Osteocyte (in vitro differentiated cells): ENCODE results near the gene POFUT2. TPM values are rescaled to one million over a fixed set of nuclear protein-coding genes. Genes with fewer than 3 reads are reported as not detected.
A peak's percentile ranks its signal among the peaks of the same experiment; 100 is the strongest.

ENCODE experiments used
- DNase-seq: peaks from one replicate; pipeline ENCODE4 v3.0.0; 2021; ENCODE audit warnings: mixed read lengths; ENCODE audit not compliant: unreplicated experiment; ENCODE audit errors: extremely low spot score
- H3K27ac Mint-ChIP-seq: one replicate; pipeline ENCODE4 v1.8.0; 2021; ENCODE audit warnings: mild to moderate bottlenecking, mixed read lengths; ENCODE audit not compliant: unreplicated experiment
- H3K27me3 Mint-ChIP-seq: one replicate; pipeline ENCODE4 v1.8.0; 2021; ENCODE audit warnings: mixed read lengths; ENCODE audit not compliant: unreplicated experiment
- H3K36me3 Mint-ChIP-seq: one replicate; pipeline ENCODE4 v1.8.0; 2021; ENCODE audit warnings: mixed read lengths; ENCODE audit not compliant: unreplicated experiment
- H3K4me1 Mint-ChIP-seq: one replicate; pipeline ENCODE4 v1.8.0; 2021; ENCODE audit warnings: mixed read lengths; ENCODE audit not compliant: unreplicated experiment
- H3K4me3 Mint-ChIP-seq: one replicate; pipeline ENCODE4 v1.8.0; 2021; ENCODE audit warnings: mild to moderate bottlenecking, moderate library complexity, mixed read lengths; ENCODE audit not compliant: unreplicated experiment
- H3K9me3 Mint-ChIP-seq: one replicate; pipeline ENCODE4 v1.8.0; 2021; ENCODE audit warnings: mixed read lengths; ENCODE audit not compliant: unreplicated experiment
- total RNA-seq: library from RNA; stranded (reverse); gene quantifications from 2 replicates; pipeline ENCODE4 v1.2.1, GENCODE V29; 2021
- TF ChIP-seq, protein P1 (sequence below): fragments of 200-600 bp; sonication (generic); IDR thresholded peaks from 2 replicates; pipeline ENCODE4 v1.5.0; 2021; ENCODE audit warnings: antibody characterized with exemption, mild to moderate bottlenecking, moderate library complexity

The POFUT2 gene
- total RNA-seq, 1 donor from 2014 or later: 62.7 TPM

DNA sequence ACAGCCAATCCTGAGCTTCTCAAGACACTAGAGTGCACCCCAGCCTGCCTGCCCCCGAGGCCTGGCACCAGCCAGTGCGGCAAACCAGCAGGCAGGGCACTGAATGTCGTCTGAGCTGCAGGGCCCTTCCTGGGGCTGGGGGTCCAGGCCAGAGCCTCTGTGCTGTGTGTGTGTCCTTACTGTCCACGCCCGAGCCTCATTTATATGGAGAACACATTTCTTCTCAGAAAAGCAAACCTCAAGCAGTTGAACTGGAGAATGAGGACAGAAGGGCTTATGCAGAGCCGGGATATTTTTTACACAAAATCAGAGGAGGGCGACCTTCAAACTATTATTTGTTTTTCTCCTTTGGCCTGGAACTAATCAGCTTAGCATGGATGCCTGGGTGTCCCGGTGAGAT is 52.7 kb downstream of the POFUT2 start:
- Mint-ChIP-seq H3K4me1 (no peaks in the 10 kb centered on the region), H3K9me3 (peaks cover 5% of the 10 kb centered on the region), H3K27me3 (no peaks in the 10 kb centered on the region), H3K36me3 (no peaks in the 10 kb centered on the region), H3K4me3 (no peak overlapping the region), H3K27ac (no peak overlapping the region)
- TF ChIP-seq, protein P1, sequence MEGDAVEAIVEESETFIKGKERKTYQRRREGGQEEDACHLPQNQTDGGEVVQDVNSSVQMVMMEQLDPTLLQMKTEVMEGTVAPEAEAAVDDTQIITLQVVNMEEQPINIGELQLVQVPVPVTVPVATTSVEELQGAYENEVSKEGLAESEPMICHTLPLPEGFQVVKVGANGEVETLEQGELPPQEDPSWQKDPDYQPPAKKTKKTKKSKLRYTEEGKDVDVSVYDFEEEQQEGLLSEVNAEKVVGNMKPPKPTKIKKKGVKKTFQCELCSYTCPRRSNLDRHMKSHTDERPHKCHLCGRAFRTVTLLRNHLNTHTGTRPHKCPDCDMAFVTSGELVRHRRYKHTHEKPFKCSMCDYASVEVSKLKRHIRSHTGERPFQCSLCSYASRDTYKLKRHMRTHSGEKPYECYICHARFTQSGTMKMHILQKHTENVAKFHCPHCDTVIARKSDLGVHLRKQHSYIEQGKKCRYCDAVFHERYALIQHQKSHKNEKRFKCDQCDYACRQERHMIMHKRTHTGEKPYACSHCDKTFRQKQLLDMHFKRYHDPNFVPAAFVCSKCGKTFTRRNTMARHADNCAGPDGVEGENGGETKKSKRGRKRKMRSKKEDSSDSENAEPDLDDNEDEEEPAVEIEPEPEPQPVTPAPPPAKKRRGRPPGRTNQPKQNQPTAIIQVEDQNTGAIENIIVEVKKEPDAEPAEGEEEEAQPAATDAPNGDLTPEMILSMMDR: no peak
- DNase-seq: peak; percentile 73

DNA sequence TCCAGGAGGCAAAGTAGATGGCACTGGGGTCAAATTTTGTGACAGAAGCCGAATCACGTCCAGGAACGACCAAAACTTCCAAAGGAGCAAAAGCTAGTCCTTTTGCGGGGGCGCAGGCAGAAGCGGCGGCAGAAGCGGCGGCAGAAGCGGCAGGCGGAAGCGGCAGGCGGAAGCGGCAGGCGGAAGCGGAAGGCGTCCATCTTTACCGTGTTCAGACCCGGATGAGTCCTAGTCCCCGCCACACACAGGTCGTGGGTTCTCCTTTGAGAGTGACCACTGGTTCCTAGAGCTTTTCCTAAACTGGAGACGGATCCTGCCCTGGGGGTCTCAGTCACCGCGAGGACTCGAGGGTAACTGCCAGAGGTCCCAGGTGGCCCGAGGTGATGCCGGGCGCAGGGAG is 53.6 kb downstream of the POFUT2 start:
- no peaks in the 10 kb centered on the region for H3K27me3 Mint-ChIP-seq
- TF ChIP-seq, protein P1: no peak
- peak; percentile 54 for DNase-seq
- no peak overlapping the region for H3K27ac Mint-ChIP-seq
- H3K4me3 Mint-ChIP-seq: no peak overlapping the region
- H3K9me3 Mint-ChIP-seq: peaks cover 5% of the 10 kb centered on the region
- no peaks in the 10 kb centered on the region for H3K36me3 Mint-ChIP-seq
- H3K4me1 Mint-ChIP-seq: no peaks in the 10 kb centered on the region

DNA sequence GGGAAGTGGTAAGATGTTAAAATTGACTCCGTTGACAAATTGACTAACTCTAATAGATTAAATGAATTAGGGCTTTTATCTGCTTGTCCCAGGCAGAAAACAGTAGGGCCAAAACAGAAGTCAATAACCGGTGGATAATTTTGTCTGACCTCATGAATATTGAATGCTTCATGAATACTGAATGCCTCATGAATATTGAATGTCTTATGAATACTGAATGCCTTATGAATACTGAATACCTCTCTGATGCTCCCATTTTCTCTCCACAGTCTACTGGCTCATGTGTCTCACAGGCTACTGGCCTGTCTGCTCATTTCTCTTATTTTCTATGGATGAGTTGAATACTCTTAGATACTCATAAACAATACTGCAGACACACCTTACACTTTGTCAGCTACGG is 56.0 kb downstream of the POFUT2 start:
- H3K36me3 Mint-ChIP-seq: no peaks in the 10 kb centered on the region
- no peaks in the 10 kb centered on the region for H3K27me3 Mint-ChIP-seq
- no peak for DNase-seq
- TF ChIP-seq, protein P1: no peak
- no peak overlapping the region for H3K4me3 Mint-ChIP-seq
- H3K27ac Mint-ChIP-seq: no peak overlapping the region
- H3K4me1 Mint-ChIP-seq: peaks cover 22% of the 10 kb centered on the region
- no peaks in the 10 kb centered on the region for H3K9me3 Mint-ChIP-seq

DNA sequence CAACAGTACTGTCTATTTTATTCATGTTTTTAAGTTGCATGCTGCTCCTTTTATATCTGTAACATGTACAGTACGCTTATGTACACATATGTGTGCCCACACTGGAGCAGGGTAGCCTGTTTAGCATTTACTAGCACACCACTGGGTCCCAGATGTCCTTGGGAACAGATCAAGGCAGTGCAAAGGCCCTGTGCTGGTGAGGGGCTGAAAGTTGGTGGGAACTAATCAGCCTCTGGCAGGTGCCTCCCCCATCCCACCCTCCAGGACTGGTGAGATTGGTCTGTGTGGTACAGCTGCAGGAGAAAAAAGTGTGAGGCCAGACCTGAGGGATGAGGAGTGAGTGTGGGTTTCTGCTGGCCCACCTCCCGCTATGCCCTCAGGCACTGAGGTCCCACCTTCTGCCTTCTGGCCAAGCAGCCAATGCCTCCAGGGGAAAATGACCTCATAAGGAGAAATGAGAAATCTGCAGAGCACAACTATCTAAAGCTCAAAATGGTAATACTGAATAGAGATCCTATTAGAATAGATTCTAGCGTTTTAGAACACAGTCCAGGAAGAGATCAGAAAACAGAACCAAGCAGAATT is 58.9 kb downstream of the POFUT2 start:
- Mint-ChIP-seq H3K27me3 (no peaks in the 10 kb centered on the region), H3K27ac (no peak overlapping the region), H3K4me1 (peaks cover 25% of the 10 kb centered on the region), H3K36me3 (peaks cover 6% of the 10 kb centered on the region), H3K4me3 (no peak overlapping the region), H3K9me3 (no peaks in the 10 kb centered on the region)
- DNase-seq: no peak
- TF ChIP-seq, protein P1: no peak

DNA sequence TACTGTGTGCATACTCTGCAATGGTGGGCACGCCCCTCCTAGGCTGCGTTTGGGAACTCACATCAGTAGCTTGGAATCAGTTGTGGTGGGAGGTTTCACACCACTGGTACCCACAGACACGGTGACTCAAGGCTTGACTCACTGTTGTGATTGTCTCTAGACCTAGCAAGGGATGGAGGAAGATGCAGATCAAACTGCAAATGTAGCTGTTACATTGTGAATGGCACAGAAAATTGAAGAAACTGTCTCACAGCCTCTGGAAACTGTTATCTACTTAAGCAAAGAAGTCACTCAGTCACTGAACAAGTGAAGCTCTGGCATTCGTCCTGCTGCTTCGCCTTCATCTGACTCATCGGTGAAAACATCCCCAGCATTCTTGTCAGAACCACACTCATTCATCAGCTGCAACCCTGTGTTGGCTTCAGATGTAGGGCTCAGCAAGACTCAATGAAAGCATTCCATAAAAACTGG is 59.5 kb downstream of the POFUT2 start:
- Mint-ChIP-seq H3K36me3 (peaks cover 6% of the 10 kb centered on the region), H3K27ac (peak overlapping the region; percentile 67), H3K9me3 (no peaks in the 10 kb centered on the region), H3K4me1 (peaks cover 25% of the 10 kb centered on the region), H3K27me3 (no peaks in the 10 kb centered on the region), H3K4me3 (no peak overlapping the region)
- TF ChIP-seq, protein P1: no peak
- DNase-seq: no peak
